GM21717 (cell line): ENCODE data around the gene SYT17.

Experiments
- ATAC-seq: cut with Tn5 transposase; IDR thresholded peaks from one replicate; pipeline ENCODE4 v1.9.1; 2021; ENCODE audit warnings: mild to moderate bottlenecking, moderate library complexity; ENCODE audit not compliant: unreplicated experiment

SYT17 gene

GRCh38 chr16:19242987-19243575 is 75.0 kb downstream of the SYT17 start:
- ATAC-seq = no peak

- no peak for ATAC-seq
Observed at GRCh38 chr16:19245326-19245925, 77.4 kb downstream of the SYT17 start.

- no peak for ATAC-seq
Observed at GRCh38 chr16:19252904-19253303, 84.9 kb downstream of the SYT17 start.

GRCh38 chr16:19254611-19255010 is 86.6 kb downstream of the SYT17 start:
- ATAC-seq = no peak

- ATAC-seq = no peak
Observed at GRCh38 chr16:19264123-19264673, 96.2 kb downstream of the SYT17 start.

- ATAC-seq = no peak
Observed at GRCh38 chr16:19265380-19265930, 97.4 kb downstream of the SYT17 start.

- no peak for ATAC-seq
Observed at GRCh38 chr16:19266774-19267173, 98.7 kb downstream of the SYT17 start.

GRCh38 chr16:19269098-19269497 is 101.1 kb downstream of the SYT17 start:
- ATAC-seq = no peak

GRCh38 chr16:19274165-19274797 is 106.2 kb downstream of the SYT17 start:
- ATAC-seq = no peak

GRCh38 chr16:19278403-19278802 is 110.4 kb downstream of the SYT17 start:
- ATAC-seq = no peak

- ATAC-seq = no peak
Observed at GRCh38 chr16:19281246-19281645, 113.2 kb downstream of the SYT17 start.

- ATAC-seq = no peak
Observed at GRCh38 chr16:19282101-19282500, 114.1 kb downstream of the SYT17 start.

- ATAC-seq = no peak
Observed at GRCh38 chr16:19283637-19284036, 115.6 kb downstream of the SYT17 start.

- no peak for ATAC-seq
Observed at GRCh38 chr16:19284207-19284606, 116.2 kb downstream of the SYT17 start.

- no peak for ATAC-seq
Observed at GRCh38 chr16:19285431-19285830, 117.4 kb downstream of the SYT17 start, which contains the start of gene CLEC19A. TSS of gene CLEC19A (plus strand) at chr16:19285731. CDS start at chr16:19285852, 121 bp downstream.

- ATAC-seq = no peak
Observed at GRCh38 chr16:19286827-19287226, 118.8 kb downstream of the SYT17 start.

- ATAC-seq = no peak
Observed at GRCh38 chr16:19287241-19287640, 119.2 kb downstream of the SYT17 start.

- no peak for ATAC-seq
Observed at GRCh38 chr16:19288872-19289799, 121.1 kb downstream of the SYT17 start.

- ATAC-seq = no peak
Observed at GRCh38 chr16:19289811-19290485, 121.9 kb downstream of the SYT17 start.

GRCh38 chr16:19290860-19291259 is 122.8 kb downstream of the SYT17 start:
- no peak for ATAC-seq
